ENCODE results near the gene TMPO. TPM values are rescaled to one million over a fixed set of nuclear protein-coding genes. Genes with fewer than 3 reads are reported as not detected.

TMPO gene
- polyA plus RNA-seq, 3 donors: 35.7 to 67.3 (median 52.1) TPM

DNA sequence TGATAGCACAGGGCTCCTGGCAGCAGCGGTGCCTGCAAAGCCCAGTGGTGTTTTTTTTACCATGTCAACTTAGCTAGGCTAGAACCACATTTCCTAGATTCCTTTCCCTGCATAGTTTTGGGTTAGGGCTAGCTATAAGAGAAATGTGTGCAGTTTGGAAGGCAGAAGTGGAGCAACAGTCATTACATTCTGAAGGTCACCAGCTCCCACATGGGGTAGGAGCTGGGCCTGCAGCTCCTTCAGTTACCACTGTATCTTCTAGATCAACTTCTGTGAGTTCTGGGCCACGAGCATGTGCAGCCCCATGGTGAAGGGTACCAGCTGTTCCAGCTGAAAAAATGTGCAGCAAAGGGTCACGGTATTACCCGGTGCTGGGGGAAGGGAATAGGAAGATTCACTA is 75.8 kb downstream of the TMPO start:
- H3K4me1 Mint-ChIP-seq: peaks cover 24% of the 10 kb centered on the region
- H3K27ac ChIP-seq (ENCODE audit: low read depth in 1 of 2, low read length in 2 of 2): no peak overlapping the region
- no peak overlapping the region for H3K9ac ChIP-seq (ENCODE audit: insufficient read depth, low read length, poor library complexity, severe bottlenecking)

DNA sequence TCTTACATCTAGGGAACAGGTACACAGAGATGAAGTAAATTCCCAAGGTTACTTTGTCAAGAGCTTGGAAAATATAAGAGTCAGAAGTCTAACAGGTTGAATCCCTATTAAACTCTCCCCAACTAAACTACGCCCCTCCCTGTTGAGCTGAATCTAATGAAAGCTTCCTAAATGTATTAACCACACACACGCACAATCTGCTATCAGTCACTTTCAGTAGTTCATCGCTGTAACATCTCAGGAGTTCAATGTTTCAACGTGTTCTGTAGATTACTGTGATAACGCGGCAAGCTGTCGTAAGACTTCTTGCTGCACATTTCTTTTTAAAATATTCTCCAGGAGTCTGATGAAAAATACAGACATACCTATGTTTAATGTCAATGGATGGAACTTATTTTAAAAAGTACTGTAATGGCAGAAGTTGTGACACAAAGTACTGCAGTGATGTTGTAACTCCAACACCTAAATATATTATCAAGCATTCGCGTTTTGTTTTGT is 77.5 kb downstream of the TMPO start:
- WGBS (ENCODE audit: insufficient coverage): 89% methylated on average over 2 of the region's 9 CpGs
- no peaks in the 10 kb centered on the region for H3K27me3 ChIP-seq (ENCODE audit: control insufficient read depth in 2 of 2, insufficient read depth in 2 of 2, low read length in 2 of 2)
- peak overlapping the region; percentile 96 for H3K4me2 ChIP-seq (replicated peaks; ENCODE audit: extremely low read depth, low read length, poor library complexity, severe bottlenecking)
- Mint-ChIP-seq H3K4me3 (peak overlapping the region; percentile 90 to 97), H3K4me1 (peaks cover 24% of the 10 kb centered on the region), H3K27me3 (ENCODE audit: low read depth in 3 of 3) (peaks cover 2 to 5% (median 2%) of the 10 kb centered on the region in 3 donors), H3K36me3 (peaks cover 20 to 25% of the 10 kb centered on the region in 2 donors), H3K27ac (peak overlapping the region; percentile 95 to 99 (median 97)), H3K9me3 (peaks cover 0 to 2% (median 0%) of the 10 kb centered on the region in 7 donors)
- TF ChIP-seq, protein P1, sequence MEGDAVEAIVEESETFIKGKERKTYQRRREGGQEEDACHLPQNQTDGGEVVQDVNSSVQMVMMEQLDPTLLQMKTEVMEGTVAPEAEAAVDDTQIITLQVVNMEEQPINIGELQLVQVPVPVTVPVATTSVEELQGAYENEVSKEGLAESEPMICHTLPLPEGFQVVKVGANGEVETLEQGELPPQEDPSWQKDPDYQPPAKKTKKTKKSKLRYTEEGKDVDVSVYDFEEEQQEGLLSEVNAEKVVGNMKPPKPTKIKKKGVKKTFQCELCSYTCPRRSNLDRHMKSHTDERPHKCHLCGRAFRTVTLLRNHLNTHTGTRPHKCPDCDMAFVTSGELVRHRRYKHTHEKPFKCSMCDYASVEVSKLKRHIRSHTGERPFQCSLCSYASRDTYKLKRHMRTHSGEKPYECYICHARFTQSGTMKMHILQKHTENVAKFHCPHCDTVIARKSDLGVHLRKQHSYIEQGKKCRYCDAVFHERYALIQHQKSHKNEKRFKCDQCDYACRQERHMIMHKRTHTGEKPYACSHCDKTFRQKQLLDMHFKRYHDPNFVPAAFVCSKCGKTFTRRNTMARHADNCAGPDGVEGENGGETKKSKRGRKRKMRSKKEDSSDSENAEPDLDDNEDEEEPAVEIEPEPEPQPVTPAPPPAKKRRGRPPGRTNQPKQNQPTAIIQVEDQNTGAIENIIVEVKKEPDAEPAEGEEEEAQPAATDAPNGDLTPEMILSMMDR (IDR thresholded peaks at IDR 0.05): no peak
- H3K4me3 ChIP-seq (replicated peaks in 1 of 3; ENCODE audit: low read depth in 2 of 3, low read length in 3 of 3): peak overlapping the region; percentile 87 to 93 (median 87)
- intact Hi-C loops (cut with micrococcal nuclease): loop anchor here in 1 of 2 donors (5.0 kb wide), 1 partner anchor 54 kb away; the partner anchor contains the start of gene APAF1
- peaks cover 37% of the 10 kb centered on the region for H4K20me1 ChIP-seq (ENCODE audit: insufficient read depth, low read length)
- peak overlapping the region; percentile 92 to 95 for H3K27ac ChIP-seq (ENCODE audit: low read depth in 1 of 2, low read length in 2 of 2)
- DNase-seq: peak in 2 of 3 donors; percentile 4 to 13
- no peaks in the 10 kb centered on the region for H3K9me3 ChIP-seq (replicated peaks in 1 of 2; ENCODE audit: control insufficient read depth in 1 of 2, insufficient read depth in 1 of 2, low read length in 2 of 2)
- H3K36me3 ChIP-seq (replicated peaks in 1 of 2; ENCODE audit: control insufficient read depth in 1 of 2, insufficient read depth in 2 of 2, low read length in 2 of 2): peaks cover 26 to 27% of the 10 kb centered on the region in 2 donors
- H3K79me2 ChIP-seq (ENCODE audit: insufficient read depth, low read length): peaks cover 44% of the 10 kb centered on the region
- H2AFZ ChIP-seq (ENCODE audit: insufficient read depth, low read depth, low read length, poor library complexity, severe bottlenecking): peak overlapping the region; percentile 81
- peaks cover 18 to 27% of the 10 kb centered on the region in 2 donors for H3K4me1 ChIP-seq (ENCODE audit: control insufficient read depth in 1 of 2, insufficient read depth in 2 of 2, low read length in 2 of 2)
- peak overlapping the region; percentile 96 for H3K9ac ChIP-seq (ENCODE audit: insufficient read depth, low read length, poor library complexity, severe bottlenecking)

More for the DNA sequence above, 75.8 kb downstream of the TMPO start:
- DNase-seq: no peak
- H3K9me3 ChIP-seq (replicated peaks in 1 of 2; ENCODE audit: control insufficient read depth in 1 of 2, insufficient read depth in 1 of 2, low read length in 2 of 2): no peaks in the 10 kb centered on the region
- H3K4me1 ChIP-seq (ENCODE audit: control insufficient read depth in 1 of 2, insufficient read depth in 2 of 2, low read length in 2 of 2): peaks cover 18 to 27% of the 10 kb centered on the region in 2 donors
- H3K9me3 Mint-ChIP-seq: peaks cover 0 to 2% (median 0%) of the 10 kb centered on the region in 7 donors
- H3K36me3 ChIP-seq (replicated peaks in 1 of 2; ENCODE audit: control insufficient read depth in 1 of 2, insufficient read depth in 2 of 2, low read length in 2 of 2): peaks cover 9 to 10% of the 10 kb centered on the region in 2 donors
- peaks cover 28% of the 10 kb centered on the region for H3K79me2 ChIP-seq (ENCODE audit: insufficient read depth, low read length)
- peaks cover 2 to 7% (median 2%) of the 10 kb centered on the region in 3 donors for H3K27me3 Mint-ChIP-seq (ENCODE audit: low read depth in 3 of 3)
- no peak overlapping the region for H3K4me3 Mint-ChIP-seq
- peaks cover 7 to 8% of the 10 kb centered on the region in 2 donors for H3K36me3 Mint-ChIP-seq
- H3K4me2 ChIP-seq (replicated peaks; ENCODE audit: extremely low read depth, low read length, poor library complexity, severe bottlenecking): no peak overlapping the region
- H3K27me3 ChIP-seq (ENCODE audit: control insufficient read depth in 2 of 2, insufficient read depth in 2 of 2, low read length in 2 of 2): no peaks in the 10 kb centered on the region
- intact Hi-C loops (cut with micrococcal nuclease): loop anchor here in 1 of 2 donors (5.0 kb wide), 1 partner anchor 56 kb away; the partner anchor contains the start of gene APAF1
- H4K20me1 ChIP-seq (ENCODE audit: insufficient read depth, low read length): peaks cover 21% of the 10 kb centered on the region
- H3K27ac Mint-ChIP-seq: no peak overlapping the region
- H2AFZ ChIP-seq (ENCODE audit: insufficient read depth, low read depth, low read length, poor library complexity, severe bottlenecking): no peak overlapping the region
- no CpG with 5 or more reads among the region's 4 CpGs for WGBS (ENCODE audit: insufficient coverage)
- H3K4me3 ChIP-seq (replicated peaks in 1 of 3; ENCODE audit: low read depth in 2 of 3, low read length in 3 of 3): no peak overlapping the region
- TF ChIP-seq, protein P1 (IDR thresholded peaks at IDR 0.05): no peak

Data from CD14-positive monocyte (primary cell).